GF-D8 (cell line): ENCODE data around the gene DNAH14.
"Not testable (repeated sequence)": the region's sequence is repeated elsewhere in the genome, so short reads cannot be mapped to it uniquely, and the experiment has no call there.

Source experiments
- DNase-seq: peaks from one replicate; lab custom pipeline; 2025; lab: John Stamatoyannopoulos, UW

DNAH14 gene

GRCh38 chr1:224929335-224930237 lies at the start of gene DNAH14:
Gene DNAH14 (plus strand): TSS chr1:224929675. CDS start chr1:224952703, 23,028 bp downstream.
- peak; percentile 41 for DNase-seq

- no peak for DNase-seq
These were observed 48.7 kb upstream of the DNAH14 start for GRCh38 chr1:224880593-224881307.

- DNase-seq = not testable (repeated sequence)
These were observed 48.2 kb upstream of the DNAH14 start for GRCh38 chr1:224881308-224881692.

GRCh38 chr1:224881762-224882211 lies 47.7 kb upstream of the DNAH14 start:
- no peak for DNase-seq

- no peak for DNase-seq
These were observed 47.2 kb upstream of the DNAH14 start for GRCh38 chr1:224882264-224882663.

- no peak for DNase-seq
These were observed 46.4 kb upstream of the DNAH14 start for GRCh38 chr1:224883091-224883490.

- no peak for DNase-seq
These were observed 45.1 kb upstream of the DNAH14 start for GRCh38 chr1:224884361-224884801.

- DNase-seq = not testable (repeated sequence)
These were observed 44.1 kb upstream of the DNAH14 start for GRCh38 chr1:224885376-224885775.

GRCh38 chr1:224894915-224895314 lies 34.6 kb upstream of the DNAH14 start:
- no peak for DNase-seq

- no peak for DNase-seq
These were observed 33.2 kb upstream of the DNAH14 start for GRCh38 chr1:224896130-224896781.

GRCh38 chr1:224897529-224898327 lies 31.7 kb upstream of the DNAH14 start:
- no peak for DNase-seq

GRCh38 chr1:224898937-224899336 lies 30.5 kb upstream of the DNAH14 start:
- DNase-seq = no peak

- DNase-seq = no peak
These were observed 29.3 kb upstream of the DNAH14 start for GRCh38 chr1:224900062-224900630.

- DNase-seq = no peak
These were observed 28.2 kb upstream of the DNAH14 start for GRCh38 chr1:224901087-224901810.

- DNase-seq = no peak
These were observed 25.5 kb upstream of the DNAH14 start for GRCh38 chr1:224903955-224904354.

- no peak for DNase-seq
These were observed 23.1 kb upstream of the DNAH14 start for GRCh38 chr1:224906340-224906739.

GRCh38 chr1:224911217-224911616 lies 18.3 kb upstream of the DNAH14 start:
- DNase-seq = no peak

GRCh38 chr1:224914292-224914900 lies 15.1 kb upstream of the DNAH14 start:
- DNase-seq = no peak

GRCh38 chr1:224919508-224919907 lies 10.0 kb upstream of the DNAH14 start:
- no peak for DNase-seq

GRCh38 chr1:224920930-224921329 lies 8.5 kb upstream of the DNAH14 start:
- no peak for DNase-seq
